Loucy (cell line): ENCODE results near the gene MRPL19.

Experiments used
- CTCF ChIP-seq: fragments of 200-600 bp; sonication (generic); conservative IDR thresholded peaks from 2 replicates; pipeline ENCODE4 v1.5.1; 2014; ENCODE audit warnings: mild to moderate bottlenecking, antibody characterized with exemption, low read length
- EZH2phosphoT487 ChIP-seq: fragments of 200-600 bp; IDR thresholded peaks from 2 replicates; pipeline ENCODE4 v1.6.1; 2018; ENCODE audit warnings: antibody characterized with exemption, mild to moderate bottlenecking, moderate library complexity, borderline replicate concordance

GRCh38 chr2:75647771-75648170 is 1.2 kb downstream of the MRPL19 start:
- TF ChIP-seq CTCF (no peak), EZH2phosphoT487 (no peak)
